Fibroblast of villous mesenchyme (primary cell): ENCODE measurements around the gene MCTP2. TPM values are rescaled to one million over a fixed set of nuclear protein-coding genes. Genes with fewer than 3 reads are reported as not detected.

ENCODE experiments used
- DNase-seq: peaks from one replicate; pipeline ENCODE4 v3.0.0-alpha.2; 2010; ENCODE audit warnings: low read depth
- H3K4me3 ChIP-seq: 2 replicates; pipeline ENCODE4 v1.5.1; 2011; ENCODE audit warnings: low read depth, mild to moderate bottlenecking, low read length
- CTCF ChIP-seq: IDR thresholded peaks from 2 replicates; pipeline ENCODE4 v1.5.1; 2012; ENCODE audit warnings: low read depth, mild to moderate bottlenecking, low read length; ENCODE audit not compliant: insufficient read depth
- total RNA-seq: library from RNA; depleted of rRNA; stranded (reverse); fragments of >200 nt; gene quantifications from 2 replicates; pipeline ENCODE4 v1.2.3, GENCODE V29; 2012

Gene MCTP2
- total RNA-seq, 1 donor: 2.2 TPM

GRCh38 chr15:94353488-94353820, 122.1 kb downstream of the MCTP2 start:
- no peak overlapping the region for H3K4me3 ChIP-seq
- TF ChIP-seq CTCF: no peak
- no peak for DNase-seq

GRCh38 chr15:94354655-94355054, 123.3 kb downstream of the MCTP2 start:
- TF ChIP-seq CTCF: no peak
- no peak overlapping the region for H3K4me3 ChIP-seq
- no peak for DNase-seq

- TF ChIP-seq CTCF: no peak
- DNase-seq: no peak
- H3K4me3 ChIP-seq: no peak overlapping the region
Measured at GRCh38 chr15:94359716-94360115, 128.4 kb downstream of the MCTP2 start.

GRCh38 chr15:94360251-94360685, 128.9 kb downstream of the MCTP2 start:
- TF ChIP-seq CTCF: no peak
- DNase-seq: no peak
- H3K4me3 ChIP-seq: no peak overlapping the region

- H3K4me3 ChIP-seq: no peak overlapping the region
- DNase-seq: no peak
- no peak for TF ChIP-seq CTCF
Measured at GRCh38 chr15:94362385-94363092, 131.2 kb downstream of the MCTP2 start.

- no peak overlapping the region for H3K4me3 ChIP-seq
- no peak for DNase-seq
- TF ChIP-seq CTCF: no peak
Measured at GRCh38 chr15:94363382-94363781, 132.0 kb downstream of the MCTP2 start.

GRCh38 chr15:94366781-94367180, 135.4 kb downstream of the MCTP2 start:
- H3K4me3 ChIP-seq: no peak overlapping the region
- no peak for DNase-seq
- TF ChIP-seq CTCF: no peak
